Esophagus muscularis mucosa (tissue), 4 donors: ENCODE data around the gene ORM2.

Experiments used
- CTCF ChIP-seq, 3 experiments: fragments of 200-600 bp in 2 of 3; fragments of 450-650 bp in 1 of 3; sonication (generic) in 2 of 3; IDR thresholded peaks; one replicate each; pipeline ENCODE4 v1.5.1; 2017 to 2019; ENCODE audit warnings: antibody characterized with exemption in 3 of 3, mild to moderate bottlenecking in 2 of 3, moderate library complexity in 1 of 3
- EP300 ChIP-seq: sonication (generic); formaldehyde crosslinking; IDR thresholded peaks from one replicate; pipeline ENCODE4 v1.6.1; 2017; ENCODE audit warnings: antibody characterized with exemption
- POLR2A ChIP-seq: fragments of 450-650 bp; IDR thresholded peaks from one replicate; pipeline ENCODE4 v1.6.1; 2017; ENCODE audit warnings: antibody characterized with exemption, moderate library complexity, mild to moderate bottlenecking, low read depth
- POLR2AphosphoS5 ChIP-seq, 2 donors: sonication (generic); formaldehyde crosslinking; IDR thresholded peaks; one replicate each; pipeline ENCODE4 v1.6.1; 2017; ENCODE audit warnings: antibody characterized with exemption in 2 of 2

- TF ChIP-seq POLR2A, result no peak
- no peak for TF ChIP-seq CTCF (IDR thresholded peaks at IDR 0.05)
- TF ChIP-seq EP300, result no peak
- TF ChIP-seq POLR2AphosphoS5 (IDR thresholded peaks at IDR 0.05), result no peak
Observed at GRCh38 chr9:114284316-114285060, 45.2 kb upstream of the ORM2 start.
